ENCODE results near the gene MAST2.

- TF ChIP-seq EZH2phosphoT487 (IDR thresholded peaks at IDR 0.05; ENCODE audit: borderline replicate concordance) (no peak), CTCF (conservative IDR thresholded peaks at IDR 0.05; ENCODE audit: low read length) (no peak)
Observed at GRCh38 chr1:46030074-46030870, 226.9 kb downstream of the MAST2 start.

Measured in Loucy (cell line).